Mesenchymal stem cell (in vitro differentiated cells and primary cell): ENCODE data around the gene PODXL2.
A peak's percentile ranks its signal among the peaks of the same experiment; 100 is the strongest.

Experiments
- DNase-seq: peaks from one replicate; pipeline ENCODE4 v3.0.0-alpha.2; 2013
- H2AFZ ChIP-seq: one replicate; pipeline ENCODE4 v1.6.1; 2013; ENCODE audit warnings: low read depth, mild to moderate bottlenecking, control low read depth, inconsistent platforms, low read length, moderate library complexity
- H2AK5ac ChIP-seq: 2 replicates; pipeline ENCODE4 v1.6.1; 2013; ENCODE audit warnings: low read length, moderate library complexity, mild to moderate bottlenecking, inconsistent platforms; ENCODE audit not compliant: severe bottlenecking
- H2BK120ac ChIP-seq: one replicate; pipeline ENCODE4 v1.6.1; 2013; ENCODE audit warnings: low read depth, mild to moderate bottlenecking, inconsistent platforms, low read length, moderate library complexity
- H2BK12ac ChIP-seq, 2 experiments: one replicate each; pipeline ENCODE4 v1.6.1; 2013; ENCODE audit warnings: inconsistent platforms in 2 of 2, low read length in 2 of 2, mild to moderate bottlenecking in 2 of 2, moderate library complexity in 2 of 2, control low read depth in 1 of 2
- H2BK15ac ChIP-seq: one replicate; pipeline ENCODE4 v1.6.1; 2013; ENCODE audit warnings: mild to moderate bottlenecking, low read depth, inconsistent platforms; ENCODE audit not compliant: poor library complexity, severe bottlenecking
- H2BK5ac ChIP-seq: 2 replicates; pipeline ENCODE4 v1.6.1; 2013; ENCODE audit warnings: low read depth, mild to moderate bottlenecking, low read length, control low read depth, inconsistent platforms; ENCODE audit not compliant: poor library complexity, severe bottlenecking
- H3K14ac ChIP-seq, 2 experiments: one replicate each; pipeline ENCODE4 v1.6.1; 2013; ENCODE audit warnings: inconsistent platforms in 2 of 2, low read length in 2 of 2, control low read depth in 1 of 2, mild to moderate bottlenecking in 1 of 2, moderate library complexity in 1 of 2
- H3K18ac ChIP-seq, 2 experiments: one replicate each; pipeline ENCODE4 v1.6.1; 2013; ENCODE audit warnings: inconsistent platforms in 2 of 2, low read length in 2 of 2, control low read depth in 1 of 2, low read depth in 1 of 2, mild to moderate bottlenecking in 1 of 2
- H3K23ac ChIP-seq, 2 experiments: one replicate each; pipeline ENCODE4 v1.6.1; 2013; ENCODE audit warnings: inconsistent platforms in 2 of 2, low read length in 2 of 2, mild to moderate bottlenecking in 2 of 2, moderate library complexity in 2 of 2, control low read depth in 1 of 2
- H3K27ac ChIP-seq: 2 replicates; pipeline ENCODE4 v1.5.1; 2013; ENCODE audit warnings: mild to moderate bottlenecking, moderate library complexity, low read length, control low read depth, inconsistent platforms; ENCODE audit not compliant: poor library complexity, severe bottlenecking
- H3K27me3 ChIP-seq, 2 experiments: 2 replicates each; pipeline versions ENCODE4 v1.6.1 to v1.7.0; 2013; ENCODE audit warnings: low read length in 2 of 2, mild to moderate bottlenecking in 2 of 2, moderate library complexity in 2 of 2, control low read depth in 1 of 2, inconsistent platforms in 1 of 2; ENCODE audit not compliant: control insufficient read depth in 1 of 2, insufficient read depth in 1 of 2
- H3K36me3 ChIP-seq, 2 experiments: 2 replicates each; pipeline versions ENCODE4 v1.6.1 to v1.7.0; 2013; ENCODE audit warnings: low read length in 2 of 2, control low read depth in 1 of 2, inconsistent platforms in 1 of 2, low read depth in 1 of 2, mild to moderate bottlenecking in 1 of 2; ENCODE audit not compliant: insufficient read depth in 2 of 2, control insufficient read depth in 1 of 2
- H3K4ac ChIP-seq, 2 experiments: one replicate each; pipeline ENCODE4 v1.6.1; 2013; ENCODE audit warnings: inconsistent platforms in 2 of 2, low read length in 2 of 2, mild to moderate bottlenecking in 2 of 2, moderate library complexity in 2 of 2, control low read depth in 1 of 2, low read depth in 1 of 2
- H3K4me1 ChIP-seq: 2 replicates; pipeline ENCODE4 v1.6.1; 2013; ENCODE audit warnings: low read depth, low read length, control low read depth; ENCODE audit not compliant: control insufficient read depth, insufficient read depth
- H3K4me2 ChIP-seq: 2 replicates; pipeline ENCODE4 v1.6.1; 2013; ENCODE audit warnings: low read length, mild to moderate bottlenecking, inconsistent platforms; ENCODE audit not compliant: poor library complexity, severe bottlenecking
- H3K4me3 ChIP-seq, 2 experiments: 2 replicates each; pipeline versions ENCODE4 v1.5.1 to v1.7.0; 2013; ENCODE audit warnings: low read length in 2 of 2, mild to moderate bottlenecking in 2 of 2, control low read depth in 1 of 2, low read depth in 1 of 2; ENCODE audit not compliant: insufficient read depth in 1 of 2
- H3K79me1 ChIP-seq: replicated peaks from 2 replicates; pipeline ENCODE4 v1.6.1; 2013; ENCODE audit warnings: mild to moderate bottlenecking, control low read depth, low read length, inconsistent platforms; ENCODE audit not compliant: poor library complexity, severe bottlenecking
- H3K9ac ChIP-seq: 2 replicates; pipeline ENCODE4 v1.7.0; 2013; ENCODE audit warnings: mild to moderate bottlenecking, low read length, moderate library complexity
- H3K9me3 ChIP-seq: 2 replicates; pipeline ENCODE4 v1.7.0; 2013; ENCODE audit warnings: mild to moderate bottlenecking, low read length; ENCODE audit not compliant: control insufficient read depth
- H4K8ac ChIP-seq: one replicate; pipeline ENCODE4 v1.6.1; 2013; ENCODE audit warnings: inconsistent platforms, mild to moderate bottlenecking, low read length, moderate library complexity
- H4K91ac ChIP-seq: one replicate; pipeline ENCODE4 v1.6.1; 2013; ENCODE audit warnings: mild to moderate bottlenecking, low read length, inconsistent platforms
- WGBS: methylation state at CpG from one replicate; pipeline ENCODE4 v1.1.7; 2013; ENCODE audit warnings: mixed read lengths; 5-methylcytosine and 5-hydroxymethylcytosine counted together

PODXL2 gene

GRCh38 chr3:127669541-127670228, 40.7 kb downstream of the PODXL2 start:
- no peak overlapping the region for H3K14ac ChIP-seq
- H2BK12ac ChIP-seq, result no peak overlapping the region
- H3K23ac ChIP-seq, result no peak overlapping the region
- H2BK15ac ChIP-seq, result no peak overlapping the region
- no peak overlapping the region for H3K9ac ChIP-seq
- H2BK5ac ChIP-seq, result no peak overlapping the region
- H3K4me3 ChIP-seq, result no peak overlapping the region
- H4K8ac ChIP-seq, result no peak overlapping the region
- peaks cover 21% of the 10 kb centered on the region for H3K4me1 ChIP-seq
- no peak overlapping the region for H2AFZ ChIP-seq
- H3K27me3 ChIP-seq, result no peaks in the 10 kb centered on the region
- H3K18ac ChIP-seq, result no peak overlapping the region
- peaks cover 13% of the 10 kb centered on the region for H3K79me1 ChIP-seq
- H3K9me3 ChIP-seq, result no peaks in the 10 kb centered on the region
- peaks cover 3 to 4% of the 10 kb centered on the region in 2 experiments for H3K36me3 ChIP-seq
- no peak overlapping the region for H4K91ac ChIP-seq
- H2AK5ac ChIP-seq, result no peak overlapping the region
- H2BK120ac ChIP-seq, result no peak overlapping the region
- no peak for DNase-seq
- no peak overlapping the region for H3K27ac ChIP-seq
- no peak overlapping the region for H3K4me2 ChIP-seq
- H3K4ac ChIP-seq, result no peak overlapping the region
- WGBS, result 92% methylated on average over 13 of the region's 14 CpGs

GRCh38 chr3:127670229-127670559, 41.2 kb downstream of the PODXL2 start:
- Histone ChIP-seq H2BK12ac (no peak overlapping the region), H3K9ac (no peak overlapping the region), H3K79me1 (peaks cover 16% of the 10 kb centered on the region), H2AK5ac (no peak overlapping the region), H2BK5ac (no peak overlapping the region), H3K18ac (no peak overlapping the region), H4K91ac (no peak overlapping the region), H3K14ac (no peak overlapping the region), H3K9me3 (no peaks in the 10 kb centered on the region), H3K36me3 (peaks cover 6 to 7% of the 10 kb centered on the region in 2 experiments), H2BK15ac (no peak overlapping the region), H3K4me1 (peaks cover 23% of the 10 kb centered on the region), H3K23ac (no peak overlapping the region), H3K4ac (no peak overlapping the region), H3K27me3 (no peaks in the 10 kb centered on the region), H3K27ac (no peak overlapping the region), H2BK120ac (no peak overlapping the region), H4K8ac (no peak overlapping the region), H2AFZ (no peak overlapping the region), H3K4me3 (no peak overlapping the region), H3K4me2 (no peak overlapping the region)
- DNase-seq, result no peak
- 100% methylated on average over 6 of the region's 7 CpGs for WGBS

DNA sequence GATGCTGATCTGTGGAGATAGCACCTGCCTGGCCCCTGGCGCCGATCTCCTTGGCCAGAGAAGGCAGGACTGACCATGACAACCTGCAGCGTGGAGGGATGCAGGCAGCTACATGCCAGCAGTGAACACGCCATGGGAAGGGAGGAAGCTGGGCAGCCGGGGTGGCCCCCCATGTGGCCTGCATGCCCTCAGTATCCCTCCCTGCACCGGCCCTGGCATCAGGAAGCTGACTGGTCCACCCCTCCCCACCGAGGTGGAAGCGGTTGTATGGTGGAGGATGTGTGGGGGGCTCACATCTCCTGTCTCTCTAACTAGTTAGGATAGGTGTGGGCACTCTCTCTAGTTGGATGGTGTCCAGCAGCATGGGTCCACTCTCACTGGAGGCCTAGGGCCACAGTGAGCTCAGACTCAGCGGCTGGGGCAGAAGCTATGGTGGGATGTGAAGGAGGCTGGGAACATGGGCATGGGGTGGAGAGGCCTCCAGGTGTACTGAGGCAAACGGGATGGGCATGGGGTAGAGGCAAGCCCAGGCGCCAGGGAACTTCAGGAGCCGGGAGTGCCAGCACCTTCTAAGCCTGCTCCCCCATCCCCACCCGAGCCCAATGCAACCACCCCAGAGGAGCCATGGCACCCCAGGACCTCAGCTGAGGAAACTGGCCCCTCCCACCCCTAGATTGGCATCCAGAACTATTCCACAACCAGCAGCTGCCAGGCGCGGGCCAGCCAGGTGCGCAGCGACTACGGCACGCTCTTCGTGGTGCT, 42.0 kb downstream of the PODXL2 start:
- H4K91ac ChIP-seq, result no peak overlapping the region
- no peak overlapping the region for H2BK5ac ChIP-seq
- no peak for DNase-seq
- no peak overlapping the region for H3K14ac ChIP-seq
- H2AFZ ChIP-seq, result no peak overlapping the region
- H3K27ac ChIP-seq, result no peak overlapping the region
- no peak overlapping the region for H3K9ac ChIP-seq
- H3K27me3 ChIP-seq, result no peaks in the 10 kb centered on the region
- H3K18ac ChIP-seq, result no peak overlapping the region
- H4K8ac ChIP-seq, result no peak overlapping the region
- no peak overlapping the region for H3K23ac ChIP-seq
- peaks cover 23% of the 10 kb centered on the region for H3K4me1 ChIP-seq
- H3K79me1 ChIP-seq, result peaks cover 18% of the 10 kb centered on the region
- H3K4me3 ChIP-seq, result peak overlapping the region in 1 of 2 experiments; percentile 81
- peaks cover 7 to 12% of the 10 kb centered on the region in 2 experiments for H3K36me3 ChIP-seq
- no peak overlapping the region for H3K4me2 ChIP-seq
- no peak overlapping the region for H3K4ac ChIP-seq
- WGBS, result 98% methylated on average over 19 of the region's 20 CpGs
- no peak overlapping the region for H2BK12ac ChIP-seq
- peak overlapping the region; percentile 31 for H2BK15ac ChIP-seq
- no peak overlapping the region for H2BK120ac ChIP-seq
- H2AK5ac ChIP-seq, result no peak overlapping the region
- no peaks in the 10 kb centered on the region for H3K9me3 ChIP-seq
